Activated CD4-positive, alpha-beta T cell treated with anti-CD3 and anti-CD28 coated beads for 48 hours (primary cell): Measurements from ENCODE around the gene ATXN2.
"Not testable (repeated sequence)": the region's sequence is repeated elsewhere in the genome, so short reads cannot be mapped to it uniquely, and the experiment has no call there.

ENCODE experiments used
- DNase-seq: peaks from one replicate; pipeline ENCODE4 v3.0.0-alpha.2; 2020

The ATXN2 gene

DNA sequence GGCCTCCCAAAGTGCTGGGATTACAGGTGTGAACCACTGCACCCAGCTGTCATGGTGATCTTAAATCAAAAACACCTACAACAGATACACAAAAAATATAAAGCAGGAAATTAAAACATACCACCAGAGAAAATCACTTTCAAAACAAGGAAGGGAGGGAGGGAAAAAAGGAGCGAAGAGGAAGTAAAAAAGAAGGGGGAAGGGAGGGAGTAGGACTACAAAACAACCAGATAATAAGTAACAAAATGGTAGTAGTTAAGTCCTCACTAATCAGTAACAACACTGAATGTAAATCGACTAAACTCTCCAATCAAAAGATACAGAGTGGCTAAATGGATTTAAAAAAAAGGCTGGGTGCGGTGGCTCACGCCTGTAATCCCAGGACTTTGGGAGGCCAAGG is 104.4 kb downstream of the ATXN2 start:
- no peak for DNase-seq

DNA sequence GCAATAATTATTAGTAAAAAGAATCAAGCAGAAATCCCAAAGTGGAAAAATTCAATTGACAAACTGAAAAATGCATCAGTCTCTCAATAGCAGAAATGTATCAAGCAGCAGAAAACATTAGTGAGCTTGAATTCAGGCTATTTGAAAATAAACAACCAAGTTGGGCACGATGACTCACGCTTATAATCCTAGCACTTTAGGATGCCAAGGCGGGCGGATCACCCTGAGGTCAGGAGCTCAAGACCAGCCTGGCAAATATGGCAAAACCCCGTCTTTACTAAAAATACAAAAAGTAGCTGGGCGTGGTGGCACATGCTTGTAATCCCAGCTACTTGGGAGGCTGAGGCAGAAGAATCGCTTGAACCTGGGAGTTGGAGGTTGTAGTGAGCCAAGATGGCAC is 106.1 kb downstream of the ATXN2 start:
- not testable (repeated sequence) for DNase-seq

DNA sequence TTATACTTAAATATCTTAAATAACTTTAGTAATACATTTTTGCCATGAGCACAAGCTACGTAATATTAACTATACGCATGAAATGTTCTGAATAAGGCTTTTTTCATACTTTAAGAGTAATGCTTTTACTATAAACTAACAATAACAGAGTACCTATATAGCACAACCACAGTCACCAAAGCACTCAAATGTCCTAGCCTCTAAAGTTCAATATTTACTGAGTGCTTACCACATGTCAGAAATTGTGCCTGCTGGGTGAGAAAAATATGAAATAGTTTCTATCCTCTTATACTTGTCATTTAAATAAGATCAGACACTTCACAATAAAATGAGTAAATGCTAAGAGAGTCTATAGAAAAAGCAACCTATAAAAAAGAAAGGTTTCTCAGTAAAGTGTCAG is 110.3 kb downstream of the ATXN2 start:
- no peak for DNase-seq

DNA sequence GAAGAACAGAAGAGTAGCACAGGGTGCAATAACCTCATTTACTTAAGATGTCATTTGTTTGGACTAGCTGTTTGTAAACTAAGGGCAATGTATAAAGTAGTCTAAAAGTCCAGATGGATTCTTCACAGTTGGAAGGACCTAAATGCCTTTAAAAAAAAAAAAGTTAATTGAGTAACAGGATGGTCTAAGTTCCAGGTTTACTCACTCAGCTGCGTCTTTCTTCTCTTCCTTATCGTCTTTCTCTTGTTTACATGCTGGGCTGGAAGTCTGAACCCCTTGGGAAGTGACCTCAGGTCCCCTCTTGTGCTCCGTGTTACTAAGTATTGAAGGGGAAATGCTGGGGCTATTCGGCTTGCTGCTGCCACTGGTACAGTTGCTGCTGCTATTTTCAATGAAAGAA is 110.8 kb downstream of the ATXN2 start:
- no peak for DNase-seq

DNA sequence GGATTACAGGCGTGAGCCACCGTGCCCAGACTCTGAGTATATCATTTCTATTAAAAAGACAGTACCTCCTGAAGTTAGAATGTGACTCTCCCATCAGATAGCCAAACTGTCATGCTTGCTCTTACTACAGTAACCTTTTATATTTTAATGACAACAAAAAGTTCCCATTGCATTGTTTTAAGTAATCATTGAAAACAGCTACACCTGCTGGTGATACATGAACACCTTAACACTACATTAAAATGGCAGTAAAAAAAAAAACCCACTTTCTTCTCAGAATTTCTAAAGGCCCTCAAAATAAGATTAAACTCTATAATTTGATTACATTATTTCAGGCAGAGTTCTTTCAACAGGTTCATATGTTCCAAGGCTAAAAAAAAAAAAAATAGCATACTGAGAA is 116.7 kb downstream of the ATXN2 start:
- DNase-seq, result no peak

DNA sequence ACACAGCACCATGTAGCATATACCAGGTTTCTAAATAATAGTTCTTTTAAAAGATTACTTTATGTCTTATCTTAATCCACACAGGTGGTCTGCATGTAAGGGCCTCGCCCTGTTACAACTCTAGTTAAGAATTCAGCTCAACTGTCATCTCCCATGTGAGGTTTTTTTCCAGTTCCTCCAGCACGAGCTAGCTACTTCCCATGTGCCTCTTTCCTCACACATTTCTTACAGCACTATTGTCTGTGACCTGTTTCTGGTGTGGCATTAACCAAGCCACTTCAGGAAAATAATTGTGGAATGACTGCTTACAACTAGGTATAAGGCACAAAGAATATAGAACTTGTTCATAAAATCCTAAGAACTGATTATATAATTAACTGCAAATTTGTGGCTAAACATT is 127.9 kb downstream of the ATXN2 start:
- no peak for DNase-seq

DNA sequence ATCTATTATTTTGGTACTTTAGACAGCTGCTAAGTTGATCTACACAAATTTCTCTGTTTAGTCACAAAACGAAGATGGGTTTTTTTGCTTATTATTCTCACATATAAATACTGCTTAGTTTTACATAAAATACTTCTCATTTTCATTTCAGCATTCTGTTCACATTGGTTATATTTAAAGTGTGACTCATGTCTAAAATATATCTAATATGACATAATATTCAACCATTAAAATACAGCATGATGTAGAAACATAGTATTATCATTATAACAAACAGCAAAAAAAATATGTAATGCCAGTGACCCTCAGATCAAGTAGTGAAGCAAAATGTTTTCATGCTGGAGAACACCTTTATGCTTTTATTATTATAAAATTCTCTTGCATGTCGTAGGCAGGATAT is 129.7 kb downstream of the ATXN2 start:
- no peak for DNase-seq

DNA sequence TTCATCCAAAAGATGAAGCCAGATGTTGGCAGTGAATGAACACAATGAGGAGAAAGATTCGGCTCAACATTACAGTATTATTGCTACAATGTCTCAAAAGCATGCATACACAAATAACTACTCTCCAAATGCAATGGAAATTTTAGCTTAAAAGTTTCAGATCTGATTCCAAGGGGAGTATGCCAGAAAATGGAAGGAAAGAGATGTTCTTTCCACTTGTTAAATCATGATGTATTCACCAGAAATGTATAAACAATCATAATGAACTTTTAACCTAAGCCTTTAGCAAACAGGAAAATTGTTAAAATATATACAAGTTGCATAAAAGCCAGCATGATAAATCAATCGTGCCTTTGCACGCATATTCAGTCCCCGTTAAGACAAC is 131.3 kb downstream of the ATXN2 start:
- DNase-seq, result no peak

DNA sequence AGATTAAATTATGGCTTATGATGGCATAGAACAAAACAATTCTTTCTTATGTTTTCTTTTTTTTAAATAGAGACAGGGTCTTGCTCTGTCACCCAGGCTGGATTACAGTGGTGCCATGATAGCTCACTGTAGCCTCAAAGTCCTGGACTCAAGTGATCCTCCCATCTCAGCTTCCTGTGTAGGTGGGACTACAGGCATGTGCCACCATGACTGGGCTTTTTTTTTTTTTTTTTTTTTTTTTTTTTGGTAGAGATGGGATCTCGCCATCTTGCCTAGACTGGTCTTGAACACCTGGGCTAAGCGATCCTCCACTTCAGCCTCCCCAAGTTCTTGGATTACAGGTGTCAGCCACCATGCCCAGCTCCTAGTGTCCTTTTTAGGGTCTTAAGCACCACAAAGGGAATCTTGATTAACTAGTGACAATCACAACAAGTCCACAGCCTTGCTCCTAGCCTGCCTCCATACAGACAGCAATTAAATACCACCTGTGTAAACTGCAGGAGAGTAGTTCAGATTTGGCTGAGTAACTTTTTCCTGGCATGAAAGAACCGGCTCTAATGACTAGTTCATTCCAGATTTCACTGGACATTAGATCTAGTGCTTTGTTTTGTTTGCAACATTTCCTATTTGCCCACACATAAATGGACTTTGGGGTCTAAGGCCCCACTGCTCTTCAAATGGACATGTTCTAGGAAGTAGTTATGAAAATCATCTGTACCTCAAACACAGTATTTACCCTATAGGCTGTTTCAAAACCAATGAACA is 131.8 kb downstream of the ATXN2 start:
- no peak for DNase-seq

DNA sequence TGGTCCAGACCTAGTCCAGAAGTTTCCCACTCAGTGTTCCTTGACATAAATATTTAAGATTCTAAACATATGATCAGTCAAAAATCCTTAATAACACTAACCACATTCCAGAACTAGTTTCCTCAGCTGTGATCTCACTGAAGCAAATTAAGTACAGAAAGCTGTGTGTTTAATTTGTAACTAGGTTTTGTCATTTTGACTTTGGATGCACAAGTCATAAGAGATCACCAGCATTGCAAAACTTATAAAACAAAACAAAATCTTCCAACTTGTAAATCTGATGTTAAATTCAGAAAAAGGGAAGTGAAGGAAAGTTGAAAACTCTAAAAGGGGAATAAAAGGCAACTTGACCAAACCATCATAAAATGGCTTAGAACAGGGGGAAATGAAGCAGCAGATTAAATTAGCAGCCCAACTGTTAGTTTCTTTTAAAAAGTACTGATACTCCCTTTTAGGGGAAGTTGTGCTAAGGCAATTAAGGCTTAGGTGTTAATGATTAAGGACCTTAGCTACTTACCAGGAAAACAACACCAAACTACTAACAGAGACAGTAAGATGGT is 136.8 kb downstream of the ATXN2 start:
- DNase-seq, result no peak

DNA sequence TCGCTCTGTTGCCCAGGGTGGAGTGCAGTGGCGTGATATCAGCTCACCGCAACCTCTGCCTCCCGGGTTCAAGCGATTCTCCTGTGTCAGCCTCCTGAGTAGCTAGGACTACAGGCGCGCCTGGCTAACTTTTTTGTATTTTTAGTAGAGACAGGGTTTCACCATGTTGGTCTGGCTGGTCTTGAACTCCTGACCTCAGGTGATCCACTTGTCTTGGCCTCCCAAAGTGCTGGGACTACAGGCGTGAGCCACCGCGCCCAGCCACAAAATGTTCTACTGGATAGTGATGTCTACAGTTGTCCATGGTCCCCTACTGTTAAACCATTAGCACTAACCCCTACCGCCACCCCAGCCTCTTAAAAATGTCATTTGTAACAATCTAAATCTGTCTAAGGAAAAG is 139.0 kb downstream of the ATXN2 start:
- DNase-seq, result not testable (repeated sequence)

DNA sequence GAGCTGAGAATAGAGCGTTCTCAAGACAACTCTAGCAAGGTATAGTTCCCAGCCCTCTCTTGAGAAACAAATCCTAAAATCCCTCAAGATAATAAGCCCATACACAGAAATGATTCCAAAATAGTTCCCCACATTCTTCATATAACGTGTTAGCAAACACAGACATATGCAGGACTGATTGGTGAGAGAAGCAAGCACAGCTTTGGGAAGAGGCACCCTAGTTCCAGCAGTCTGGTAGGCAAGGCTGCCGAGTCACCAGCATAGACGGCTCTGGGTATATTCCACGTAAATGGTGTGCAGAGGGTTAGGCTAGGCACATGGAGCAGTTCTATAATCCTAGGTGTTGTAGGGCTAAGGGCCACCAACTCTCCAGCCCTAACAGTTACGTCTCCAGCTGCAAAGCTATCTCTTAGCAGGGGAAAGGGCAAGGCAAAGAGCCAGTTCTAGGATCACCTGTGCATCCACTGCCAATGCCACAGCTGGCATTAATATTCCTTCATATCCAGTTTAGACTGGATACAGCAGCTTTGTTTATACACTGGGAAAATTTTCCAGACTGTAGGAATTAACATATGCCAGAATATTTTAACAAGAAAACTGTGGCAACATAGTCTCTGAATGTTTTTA is 140.5 kb downstream of the ATXN2 start:
- no peak for DNase-seq

DNA sequence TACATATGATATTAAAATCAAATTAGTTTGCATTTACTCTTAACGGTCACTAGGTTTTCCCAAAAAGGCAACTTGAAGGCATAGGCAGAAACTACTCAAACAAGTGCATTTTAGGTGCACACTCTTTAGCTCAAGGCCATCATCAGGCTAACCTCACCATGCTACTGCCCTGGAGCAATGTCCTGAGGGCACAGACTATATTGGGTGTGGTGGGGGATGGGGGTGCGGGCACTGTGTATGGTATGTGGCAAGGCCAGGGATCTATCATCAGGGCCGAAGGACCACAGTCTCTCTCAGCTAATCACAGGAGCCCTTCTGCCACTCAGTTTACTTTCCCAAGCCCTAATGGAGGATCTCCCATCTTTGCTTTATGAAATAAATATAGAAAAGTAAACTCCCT is 141.5 kb downstream of the ATXN2 start:
- DNase-seq, result no peak

DNA sequence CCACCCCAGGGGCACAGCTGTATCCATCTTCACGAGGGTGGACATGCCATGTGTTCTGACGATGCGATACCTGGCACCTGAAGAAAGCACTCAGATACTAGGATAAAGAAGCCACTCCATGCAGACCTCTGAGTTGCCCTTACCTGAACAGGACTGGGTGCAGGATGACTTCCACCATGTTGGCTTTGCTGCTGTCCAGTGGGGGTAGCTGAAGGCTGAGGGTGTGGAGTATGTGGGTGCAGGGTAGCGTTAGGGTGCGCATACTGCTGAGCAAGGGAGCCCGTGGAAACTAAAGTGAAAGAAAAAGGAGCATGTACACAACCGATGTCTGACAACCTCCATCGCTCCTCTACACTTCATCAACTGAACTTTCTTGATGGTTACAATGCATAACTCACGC is 142.0 kb downstream of the ATXN2 start:
- no peak for DNase-seq

DNA sequence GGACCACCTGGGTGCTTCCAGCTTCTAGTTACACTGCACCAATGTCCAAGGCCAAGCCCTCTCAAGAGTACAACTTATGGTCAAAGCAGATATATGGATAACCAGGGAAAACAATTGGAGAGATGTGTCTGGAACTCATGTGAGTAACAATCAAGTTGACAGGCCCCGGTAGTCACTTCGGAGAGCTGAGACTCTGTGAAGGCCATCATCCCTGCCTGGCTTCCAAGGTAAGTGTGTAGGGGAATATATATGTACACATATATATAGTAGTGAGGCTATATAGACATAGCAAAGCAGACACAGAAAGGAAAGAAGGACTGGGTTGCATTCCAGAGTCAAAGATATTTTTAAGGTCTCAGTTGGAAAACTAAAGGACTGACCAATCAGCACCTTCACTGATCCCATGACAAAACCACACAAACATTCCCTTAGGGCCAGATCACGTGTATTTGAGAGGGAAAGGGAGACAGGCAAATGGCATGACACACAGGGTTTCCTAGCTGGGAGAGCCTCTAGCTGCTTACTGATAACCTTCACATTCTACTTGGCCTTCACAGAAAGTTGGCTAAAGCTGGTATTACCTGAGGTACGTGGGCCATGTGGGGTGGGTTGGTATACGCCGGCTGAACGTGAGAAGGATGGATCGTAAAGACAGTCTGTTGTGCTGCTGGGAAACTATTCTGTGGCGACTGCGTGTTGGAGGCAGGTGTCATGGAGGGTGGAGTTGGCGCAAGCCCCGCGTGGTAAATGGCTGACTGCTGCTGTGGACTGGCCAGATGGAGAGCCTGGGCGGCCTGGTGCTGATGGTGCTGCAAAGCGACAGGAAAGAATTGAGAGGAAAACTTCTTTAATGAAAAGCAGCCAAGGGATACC is 143.4 kb downstream of the ATXN2 start:
- DNase-seq, result no peak

DNA sequence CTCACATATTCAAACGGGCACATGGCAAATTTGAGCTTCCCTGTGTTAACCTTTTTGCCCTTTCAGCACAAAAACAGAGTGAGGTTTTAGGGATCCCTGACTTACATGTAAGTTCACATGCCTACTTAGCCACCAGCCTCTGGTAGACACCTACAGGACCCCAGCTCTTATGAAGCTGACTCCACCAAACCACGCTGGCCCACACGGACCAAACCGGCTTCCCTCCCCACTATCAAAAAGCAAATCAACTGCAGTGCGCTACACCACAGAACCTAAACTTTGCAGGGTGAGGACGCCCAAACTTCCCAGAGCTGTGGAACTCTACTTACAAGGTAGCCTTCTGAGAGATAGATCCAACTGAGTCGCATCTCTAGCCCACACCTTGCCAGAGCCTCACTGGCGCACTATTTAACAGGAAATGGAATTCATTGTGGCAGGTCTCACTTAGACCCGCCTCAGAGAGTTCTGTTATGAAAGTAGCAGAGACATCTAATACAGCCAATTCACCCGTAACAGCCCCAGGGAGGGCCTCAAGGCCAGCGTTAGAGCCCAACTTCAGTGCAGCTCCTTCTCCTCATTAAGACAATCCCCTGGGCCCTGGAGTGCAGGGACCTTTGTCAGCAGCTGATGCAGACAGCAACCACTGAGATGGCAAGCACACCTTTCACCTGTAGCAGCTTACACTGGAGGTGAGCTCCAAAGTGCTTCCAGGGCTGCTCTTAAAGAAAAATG is 144.2 kb downstream of the ATXN2 start:
- no peak for DNase-seq

DNA sequence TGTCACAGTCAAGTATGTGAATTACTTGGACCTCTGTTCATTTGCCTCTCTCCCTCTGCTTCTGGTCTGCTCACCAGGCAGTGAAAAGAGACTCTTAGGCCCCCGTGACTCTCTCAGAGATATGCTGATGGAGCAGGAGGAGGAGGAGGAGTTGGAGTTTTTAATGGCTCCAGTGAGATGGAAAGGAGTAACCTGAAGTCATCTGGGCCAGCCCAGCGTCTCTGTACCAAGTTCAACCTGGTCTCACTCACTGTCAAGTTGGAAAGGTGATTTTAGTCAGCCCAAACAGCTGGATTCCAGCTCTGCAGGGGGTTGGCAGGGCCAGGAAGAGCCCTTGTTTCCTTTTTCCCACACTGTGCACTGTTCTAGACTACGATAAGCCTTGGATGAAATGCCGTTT is 144.8 kb downstream of the ATXN2 start:
- DNase-seq, result no peak

DNA sequence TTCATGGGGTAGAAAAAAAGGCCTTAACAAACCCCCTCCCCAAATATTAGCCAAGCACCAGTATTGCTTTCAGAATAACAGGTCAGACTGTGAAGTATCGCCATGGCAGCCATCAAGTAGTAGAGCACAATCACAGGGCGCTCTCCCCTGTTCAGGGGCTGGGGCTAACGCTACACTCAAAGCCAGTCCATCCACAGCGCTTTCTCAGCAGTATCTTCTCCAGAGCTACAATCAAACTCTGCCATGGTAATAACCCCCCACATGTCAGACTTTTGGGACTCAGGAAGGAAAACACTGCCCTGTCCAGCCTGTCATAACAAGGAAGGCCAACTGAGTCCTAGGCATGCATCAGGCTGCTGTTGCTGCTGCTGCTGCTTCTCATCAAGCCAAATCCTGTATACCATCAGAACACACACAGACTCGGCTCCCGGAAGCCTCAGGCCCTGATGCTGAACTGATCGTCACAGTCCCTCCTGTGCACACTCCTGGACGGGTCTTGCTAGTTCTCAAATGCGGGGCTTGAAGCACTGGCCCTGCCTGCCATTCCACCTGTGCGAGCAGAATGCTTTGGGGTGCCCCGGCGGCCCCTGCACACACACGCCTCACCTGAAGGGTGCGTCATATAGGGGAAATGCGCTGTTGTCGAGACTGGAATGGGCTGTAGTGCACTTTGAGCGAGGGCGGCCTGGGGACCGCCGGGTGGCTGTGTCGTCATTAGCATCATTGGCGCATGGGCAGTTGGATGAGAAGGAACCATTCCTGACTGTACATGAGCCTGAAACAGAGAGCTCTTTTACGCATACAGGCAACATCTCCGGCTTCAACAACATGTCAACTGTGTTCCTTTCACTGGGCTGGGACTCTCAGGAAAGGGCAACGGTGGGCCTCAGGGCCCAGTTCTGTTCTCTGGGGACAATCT is 145.8 kb downstream of the ATXN2 start:
- DNase-seq, result no peak

DNA sequence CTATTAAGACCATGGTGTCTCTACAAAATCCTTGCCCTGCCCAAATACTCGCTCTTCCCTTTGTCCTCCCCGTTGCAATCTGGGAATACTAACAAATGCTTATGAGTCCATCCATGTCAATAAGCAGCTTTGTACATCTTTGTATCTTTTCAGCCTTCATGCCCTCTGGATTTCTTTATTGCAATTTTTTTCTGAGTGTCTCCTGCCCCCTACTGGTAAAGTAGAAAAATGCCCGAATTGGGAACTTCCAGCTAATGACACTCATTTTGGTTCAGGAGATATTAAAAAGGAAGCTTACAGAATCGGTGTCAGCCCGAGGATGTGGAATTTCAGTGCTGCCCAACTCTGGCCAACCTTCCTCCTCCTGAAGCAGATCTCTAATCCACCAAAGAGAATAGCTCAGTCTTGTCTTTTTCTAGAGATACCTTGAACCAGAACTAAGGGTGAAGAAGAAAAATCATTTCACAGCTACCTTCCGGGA is 147.4 kb downstream of the ATXN2 start:
- DNase-seq, result no peak

DNA sequence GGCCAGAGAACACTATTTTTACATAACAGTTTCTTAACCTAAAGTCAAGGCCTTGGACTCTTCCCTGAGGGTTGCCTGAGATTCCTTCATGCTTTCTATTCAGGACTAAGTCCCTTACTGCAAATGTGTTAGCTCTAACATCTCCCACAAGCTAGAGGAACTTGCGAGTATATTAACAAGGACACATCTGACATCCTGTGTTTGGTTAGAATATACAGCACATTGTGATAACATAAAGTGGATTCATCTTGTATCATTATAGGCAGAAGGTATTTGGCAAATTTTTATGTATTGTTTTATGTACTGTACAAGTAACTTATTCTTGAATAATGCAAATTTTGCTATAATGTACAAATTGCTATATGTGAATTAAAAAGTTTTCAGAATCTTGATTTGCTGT is 147.9 kb downstream of the ATXN2 start:
- DNase-seq, result no peak

DNA sequence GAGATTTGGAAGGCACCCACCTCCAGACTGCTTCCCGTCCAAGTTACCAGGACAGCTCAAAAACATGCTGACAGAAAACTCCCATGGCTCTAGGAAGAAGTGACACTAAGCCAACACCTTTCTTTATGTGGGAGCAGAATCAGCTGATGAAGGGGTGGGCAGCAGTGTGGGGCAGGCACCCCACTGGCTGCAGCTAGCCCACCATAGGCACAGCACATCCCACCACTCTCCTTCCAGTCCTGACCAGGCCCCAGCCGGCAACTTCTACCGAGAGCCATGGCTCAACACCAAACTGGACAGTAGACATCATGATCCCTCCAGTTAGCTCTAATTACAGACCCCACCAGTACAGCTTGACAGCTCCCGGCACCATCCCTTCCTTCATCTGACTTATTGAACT is 148.4 kb downstream of the ATXN2 start:
- no peak for DNase-seq
